GM20431 (cell line): ENCODE results near the gene VPS13D.
"Not testable (repeated sequence)": the region's sequence is repeated elsewhere in the genome, so short reads cannot be mapped to it uniquely, and the experiment has no call there.

ENCODE experiments used
- in situ Hi-C: fragments of 300-500 bp; cut with MseI, MboI; formaldehyde crosslinking; loops from one replicate; pipeline ENCODE4 v1.15.0; 2020; ENCODE audit warnings: low sequenced_read_pairs; ENCODE audit not compliant: unreplicated experiment

Gene VPS13D

DNA sequence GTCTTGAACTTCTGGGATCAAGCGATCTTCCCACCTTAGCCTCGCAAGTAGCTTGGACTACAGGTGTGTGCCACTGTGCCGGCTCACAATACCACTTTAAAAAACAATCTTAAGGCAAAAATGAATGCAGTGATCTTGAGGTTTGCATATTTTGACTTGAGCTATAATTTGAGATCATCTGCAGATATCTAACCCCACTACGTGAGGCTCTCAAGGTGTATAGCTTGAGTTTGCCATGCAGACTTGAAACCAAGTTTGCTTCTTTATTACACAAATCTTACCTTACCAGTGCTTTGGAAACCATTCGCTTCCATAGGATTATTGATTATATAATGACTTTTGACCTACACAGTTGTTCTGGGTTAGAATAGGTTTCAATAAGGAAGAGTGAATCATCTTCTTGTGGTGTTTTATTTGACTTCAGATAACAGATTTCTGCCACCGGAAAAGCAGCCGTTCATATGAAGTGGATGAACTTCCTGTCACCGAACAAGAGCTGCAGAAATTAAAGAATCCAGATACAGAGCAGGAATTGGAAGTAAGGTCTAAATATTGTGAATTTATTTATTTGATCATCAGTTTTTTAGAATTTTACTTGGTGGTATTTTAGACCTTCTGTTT lies 155.1 kb downstream of the VPS13D start:
- in situ Hi-C loops, result no loop called here

DNA sequence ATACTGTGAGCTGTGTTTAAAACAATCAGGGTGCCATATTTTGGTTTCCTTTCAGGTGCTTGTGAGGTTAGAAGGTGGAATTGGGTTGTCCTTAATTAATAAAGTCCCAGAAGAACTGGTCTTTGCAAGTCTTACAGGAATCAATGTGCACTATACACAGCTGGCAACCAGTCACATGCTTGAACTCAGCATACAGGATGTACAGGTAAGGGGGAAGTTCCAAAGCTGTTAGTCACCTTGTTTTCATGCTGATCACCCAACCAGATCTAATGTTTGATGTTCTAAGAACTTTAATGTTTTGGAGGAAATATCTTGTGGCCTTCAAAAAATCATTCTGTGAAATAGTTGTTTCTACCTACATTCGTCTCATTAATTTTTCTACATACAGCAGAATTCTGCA lies 156.3 kb downstream of the VPS13D start:
- in situ Hi-C loops, result no loop called here

DNA sequence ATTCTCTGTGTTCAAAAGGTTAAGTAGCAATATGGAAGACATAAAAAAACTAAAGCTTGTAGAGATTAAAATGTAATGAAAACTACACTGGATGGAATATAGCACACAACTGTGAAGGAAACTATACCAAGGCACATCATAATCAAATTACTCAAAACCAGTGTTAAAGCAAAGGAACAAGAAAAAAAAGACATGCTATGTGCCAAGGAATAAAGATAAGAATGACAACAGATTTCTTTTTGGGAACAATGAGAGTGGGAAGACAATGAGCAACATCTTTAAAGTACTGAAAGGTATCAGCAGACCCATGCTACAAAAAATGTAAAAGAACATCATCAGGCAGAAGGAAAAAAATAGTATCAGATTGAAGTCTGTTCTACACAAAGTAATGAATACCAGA lies 157.8 kb downstream of the VPS13D start:
- in situ Hi-C loops, result no loop called here

DNA sequence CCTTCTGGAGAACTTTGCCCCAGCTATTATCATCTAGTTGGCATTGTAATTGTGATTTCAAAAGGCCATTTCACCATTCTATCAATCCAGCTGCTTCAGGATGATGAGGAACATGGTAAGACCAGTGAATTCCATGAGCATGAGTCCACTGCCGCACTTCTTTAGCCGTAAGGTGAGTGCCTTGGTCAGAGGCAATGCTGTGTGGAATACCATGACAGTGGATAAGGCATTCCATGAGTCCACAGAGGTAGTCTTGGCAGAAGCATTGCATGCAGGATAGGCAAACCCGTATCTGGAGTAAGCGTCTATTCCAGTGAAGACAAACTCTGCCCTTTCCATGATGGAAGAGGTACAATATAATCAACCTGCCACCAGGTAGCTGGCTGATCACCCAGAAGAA lies 160.5 kb downstream of the VPS13D start:
- in situ Hi-C loops, result not testable (repeated sequence)

DNA sequence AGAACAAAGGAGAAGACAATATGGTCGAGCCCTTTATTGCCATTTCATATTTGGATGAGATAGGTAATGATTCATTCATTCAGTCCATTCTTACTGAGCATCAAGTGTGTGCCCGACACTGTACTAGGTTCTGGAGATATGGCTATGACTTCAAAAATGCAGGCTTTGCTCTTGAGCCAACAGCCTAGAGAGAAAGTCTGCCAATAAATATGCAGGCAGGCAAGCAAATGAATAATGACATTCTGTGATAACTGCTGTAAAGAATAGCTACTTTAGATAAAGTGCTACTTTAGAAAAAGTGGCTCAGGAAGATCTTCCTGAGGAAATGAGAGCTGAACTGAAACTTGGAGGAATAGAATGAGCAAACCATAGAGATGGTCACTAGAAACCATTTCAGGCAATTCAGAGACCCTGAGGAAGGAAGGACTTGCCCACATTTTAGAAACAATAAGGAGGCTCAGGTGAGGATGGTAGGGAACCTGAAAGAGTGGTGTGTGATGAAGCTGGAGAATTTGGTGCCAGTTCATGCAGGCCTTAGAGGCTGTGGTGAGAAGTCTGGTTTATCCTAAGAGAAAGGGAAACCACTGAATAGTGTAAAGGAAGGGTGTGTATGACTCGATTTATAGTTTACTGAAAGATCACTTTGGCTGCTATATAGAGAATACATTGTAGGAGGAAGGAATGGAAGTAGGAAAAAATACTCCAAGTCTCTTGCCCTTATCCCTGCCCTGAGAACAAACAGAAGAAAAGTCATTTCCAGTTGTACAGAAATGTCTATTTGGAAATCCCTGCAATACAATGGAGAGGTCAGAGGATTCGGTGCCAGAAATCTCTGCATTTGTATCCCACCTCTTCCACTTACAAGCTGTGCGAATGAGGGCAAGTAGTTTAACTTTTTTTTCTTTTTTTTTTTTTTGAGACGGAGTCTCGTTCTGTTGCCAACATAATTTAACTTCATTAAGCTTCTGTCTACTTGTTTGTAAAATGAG lies 167.9 kb downstream of the VPS13D start:
- in situ Hi-C loops, result no loop called here

DNA sequence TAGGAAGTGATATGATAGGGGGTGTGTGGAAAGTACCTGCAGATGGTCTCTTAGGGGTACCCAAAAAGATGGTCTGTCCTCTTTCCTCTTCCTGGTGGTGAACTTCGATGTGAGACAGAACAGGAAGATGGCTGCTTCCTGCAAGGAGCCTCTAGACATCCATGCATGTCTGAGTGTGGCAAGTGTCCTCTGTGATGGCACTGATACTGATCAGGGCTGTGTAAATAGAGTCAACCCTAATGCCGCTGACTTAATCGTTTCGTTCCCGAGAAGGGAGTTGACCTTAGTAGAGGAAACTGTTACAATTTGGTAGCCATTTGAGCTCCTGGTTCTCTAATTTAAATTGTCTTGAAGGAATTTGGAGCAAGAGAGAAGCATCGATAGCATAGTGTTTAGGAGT lies 168.6 kb downstream of the VPS13D start:
- in situ Hi-C loops, result no loop called here

DNA sequence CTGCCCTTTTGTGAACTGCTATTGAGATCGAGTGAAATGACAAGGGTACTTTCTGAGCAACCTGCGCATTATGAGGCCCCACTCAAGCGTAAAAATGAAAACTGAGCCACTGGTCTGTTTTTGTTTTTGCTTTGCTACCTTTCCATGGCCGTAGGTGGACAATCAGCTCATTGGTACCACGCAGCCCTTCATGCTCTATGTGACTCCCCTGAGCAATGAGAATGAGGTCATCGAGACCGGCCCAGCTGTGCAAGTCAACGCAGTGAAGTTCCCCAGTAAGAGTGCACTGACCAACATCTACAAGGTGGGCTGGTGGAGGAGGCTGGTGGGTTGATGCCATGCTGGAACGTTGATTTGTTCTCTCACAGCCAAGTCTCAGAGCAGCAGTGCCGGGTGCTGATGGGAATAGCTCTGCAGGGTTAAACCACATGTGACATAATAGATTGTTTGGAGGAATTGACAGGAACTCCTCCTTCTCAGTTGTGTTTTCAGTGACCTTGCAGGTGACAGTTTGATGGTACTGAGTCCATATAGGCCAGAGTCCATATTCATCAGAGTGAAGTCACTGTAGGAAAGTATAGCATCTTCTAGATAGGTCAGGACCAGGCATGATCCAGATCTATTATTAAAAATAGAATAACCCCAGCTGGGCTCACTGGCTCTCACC lies 170.3 kb downstream of the VPS13D start:
- in situ Hi-C loops, result no loop called here

DNA sequence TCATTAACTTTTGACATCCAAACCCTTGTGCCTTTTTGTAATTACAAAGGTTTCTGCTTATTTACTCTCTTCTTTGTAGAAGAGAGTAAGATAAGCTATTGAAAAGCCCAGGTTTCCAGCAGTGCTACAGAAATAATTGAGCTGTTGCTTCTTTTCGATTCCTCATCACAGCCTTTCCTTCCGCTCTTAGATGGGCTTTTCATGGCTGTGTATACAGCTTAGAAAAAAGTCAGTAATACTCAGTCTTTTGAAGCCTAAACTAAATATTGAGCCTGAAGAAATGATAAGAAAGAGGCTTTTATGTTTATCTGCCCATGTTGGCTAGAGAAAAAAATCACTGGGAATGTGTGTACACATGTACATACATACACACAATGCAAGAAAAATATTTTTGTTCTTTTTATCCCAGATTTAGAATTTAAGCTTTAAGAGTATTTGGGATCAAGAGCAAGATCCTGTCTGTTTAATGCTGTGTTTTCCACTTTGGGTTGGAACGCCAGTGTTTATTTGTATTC lies 172.4 kb downstream of the VPS13D start:
- in situ Hi-C loops, result no loop called here

DNA sequence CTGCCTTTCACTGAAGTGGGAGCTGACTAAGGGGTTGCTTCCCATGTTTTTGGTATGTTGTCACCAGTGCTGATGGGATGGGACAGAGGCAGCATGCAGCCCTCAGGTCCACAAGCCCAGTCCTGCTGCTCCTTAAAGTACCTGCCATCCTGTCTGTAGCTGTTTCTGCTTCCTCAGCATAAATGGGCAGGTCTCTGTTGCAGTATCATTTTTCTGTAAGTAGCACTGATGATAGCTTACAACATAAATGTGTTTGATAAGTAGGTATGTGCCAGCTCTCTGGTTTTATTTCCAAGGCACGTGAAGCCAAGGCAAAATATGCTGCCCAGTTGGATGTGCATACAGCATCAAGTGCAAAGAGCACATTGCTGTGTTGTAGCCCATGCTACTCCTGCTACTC lies 173.0 kb downstream of the VPS13D start:
- in situ Hi-C loops, result no loop called here

DNA sequence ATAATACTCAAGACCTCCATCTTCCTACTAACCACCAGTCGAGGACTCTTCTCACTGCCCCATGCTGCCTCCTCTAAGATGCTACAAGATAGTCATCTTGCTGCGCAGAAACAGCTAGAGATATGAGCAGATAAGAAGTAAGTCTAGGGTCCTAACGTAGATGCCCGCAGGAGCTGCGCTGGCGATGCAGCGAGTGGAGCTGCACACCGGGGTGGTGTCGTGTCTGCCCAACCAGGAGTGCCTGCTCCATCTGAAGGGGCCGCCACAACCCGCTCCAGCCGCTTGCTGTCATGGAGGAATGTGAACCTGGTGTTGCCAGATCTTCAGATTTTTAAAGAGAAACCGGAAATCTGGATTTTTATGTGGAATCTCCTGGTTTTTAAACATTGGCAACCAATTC lies 175.1 kb downstream of the VPS13D start:
- in situ Hi-C loops, result no loop called here

DNA sequence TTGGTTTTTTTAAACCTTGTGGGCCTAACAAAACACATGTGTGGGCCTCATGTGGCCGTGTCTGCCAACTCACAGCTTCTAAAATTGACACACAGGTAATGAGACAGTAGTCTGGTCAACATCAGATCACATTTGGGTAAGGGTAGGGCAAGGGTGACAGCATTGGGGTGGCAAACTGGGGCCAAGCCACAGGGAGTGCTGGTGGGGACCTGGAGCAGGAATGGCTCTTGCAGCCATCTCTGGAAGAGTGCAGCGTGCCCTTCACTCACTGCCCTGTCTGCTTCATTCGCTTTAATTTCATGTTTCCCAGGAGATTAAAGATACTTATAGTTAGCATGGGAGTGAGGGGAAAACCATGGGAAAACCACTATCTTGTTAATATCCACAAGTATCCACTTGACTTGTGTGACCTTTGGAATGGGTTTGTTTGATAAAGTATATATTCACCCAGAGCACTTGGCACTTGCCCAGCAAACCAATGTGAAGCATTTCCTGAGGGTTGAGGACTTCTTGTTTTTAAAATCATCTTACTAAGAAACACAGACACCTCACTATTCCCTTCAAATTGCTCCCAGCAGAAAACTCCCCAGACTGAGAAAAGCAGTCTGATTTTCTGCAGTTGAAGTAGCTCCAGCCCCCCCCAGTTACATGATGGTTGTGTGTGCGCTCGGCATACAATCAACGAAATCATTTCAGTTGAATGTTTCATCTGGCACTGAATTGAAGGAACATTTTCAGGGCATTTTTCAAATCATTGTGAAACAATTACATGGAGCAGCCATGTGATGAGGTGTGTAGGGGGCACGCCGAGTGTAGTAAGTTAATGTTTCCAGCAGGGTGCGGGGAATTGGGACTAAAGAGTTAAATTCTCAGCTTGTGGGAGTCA lies 175.7 kb downstream of the VPS13D start:
- in situ Hi-C loops, result no loop called here

DNA sequence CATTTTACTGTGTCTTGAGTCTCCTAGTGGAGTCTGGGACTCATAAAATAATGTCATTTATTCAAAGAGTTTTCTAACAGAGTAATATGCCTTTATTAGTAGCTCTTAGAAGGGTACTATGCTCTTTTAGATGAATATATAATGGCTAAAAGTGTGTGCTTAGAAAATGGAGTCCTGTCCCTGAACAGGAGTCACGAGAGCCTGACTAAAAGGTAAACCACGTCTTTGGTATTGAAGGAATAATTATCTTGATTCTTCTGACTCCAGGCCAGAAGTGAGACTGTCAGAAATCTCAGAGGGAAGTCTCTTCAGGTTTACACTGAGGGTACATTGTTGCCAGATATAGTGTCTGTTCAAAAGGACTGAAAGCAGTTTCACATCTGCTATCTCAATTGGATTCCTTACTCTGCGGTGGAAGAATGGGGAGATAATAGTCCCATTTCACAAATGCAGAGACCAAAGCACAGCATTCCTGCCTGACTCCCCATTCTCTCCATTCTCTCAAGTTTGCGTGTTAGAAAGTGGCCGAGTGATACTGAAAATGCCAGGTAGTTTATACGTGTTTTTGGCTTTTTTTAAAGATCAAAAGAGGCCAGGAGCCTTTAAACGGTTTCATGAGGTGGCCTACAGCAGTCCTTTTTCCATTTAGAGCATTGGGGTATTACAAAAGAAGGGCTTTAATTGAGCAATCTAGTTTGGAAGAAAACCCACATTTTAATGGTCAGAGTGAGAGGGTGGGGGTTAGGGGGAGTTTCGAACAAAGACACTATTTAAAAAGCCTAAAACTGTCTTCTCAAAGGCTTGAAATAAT lies 176.6 kb downstream of the VPS13D start:
- in situ Hi-C loops, result no loop called here

DNA sequence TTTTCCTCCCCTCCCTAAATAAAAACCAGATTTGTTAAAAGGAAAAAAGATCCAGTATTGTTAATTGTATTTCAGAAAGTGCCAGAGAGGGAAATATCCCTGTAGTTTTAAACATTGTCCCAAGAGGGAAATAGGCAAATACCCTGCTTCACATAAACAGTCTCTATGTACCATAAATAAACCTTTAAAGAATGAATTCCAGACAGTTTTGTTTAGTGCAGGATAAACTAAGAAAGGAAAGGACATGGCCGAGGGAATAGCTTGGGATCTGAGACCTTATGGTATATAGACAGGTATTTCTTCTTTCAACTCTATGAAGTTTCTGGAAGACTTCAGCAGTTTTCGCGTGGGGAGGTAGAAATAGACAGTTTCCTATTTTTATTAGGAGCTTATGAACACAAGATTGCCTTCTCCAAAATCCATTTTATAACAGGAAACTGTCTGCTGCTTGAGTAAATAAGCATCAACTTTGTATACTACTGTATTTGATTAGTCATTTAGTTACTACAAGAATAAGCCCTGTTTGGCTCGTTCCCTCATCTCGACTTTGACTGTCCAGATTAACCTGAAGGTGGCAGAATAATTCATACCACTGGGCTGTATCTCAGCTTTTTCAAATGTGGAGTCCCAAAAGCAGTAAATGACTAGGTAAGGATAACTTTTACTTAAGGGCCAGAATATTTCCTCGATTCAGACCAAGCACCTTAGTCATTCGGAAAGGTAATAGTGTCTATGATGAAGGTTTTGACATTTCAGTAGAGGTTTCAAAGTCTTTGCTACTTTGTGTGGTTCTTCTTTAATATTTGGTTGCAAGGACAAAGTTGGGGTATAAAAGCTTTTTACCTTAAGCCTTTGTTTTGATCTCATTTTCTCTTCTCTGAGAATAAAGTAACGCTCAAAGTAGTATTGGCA lies 177.5 kb downstream of the VPS13D start:
- in situ Hi-C loops, result no loop called here

DNA sequence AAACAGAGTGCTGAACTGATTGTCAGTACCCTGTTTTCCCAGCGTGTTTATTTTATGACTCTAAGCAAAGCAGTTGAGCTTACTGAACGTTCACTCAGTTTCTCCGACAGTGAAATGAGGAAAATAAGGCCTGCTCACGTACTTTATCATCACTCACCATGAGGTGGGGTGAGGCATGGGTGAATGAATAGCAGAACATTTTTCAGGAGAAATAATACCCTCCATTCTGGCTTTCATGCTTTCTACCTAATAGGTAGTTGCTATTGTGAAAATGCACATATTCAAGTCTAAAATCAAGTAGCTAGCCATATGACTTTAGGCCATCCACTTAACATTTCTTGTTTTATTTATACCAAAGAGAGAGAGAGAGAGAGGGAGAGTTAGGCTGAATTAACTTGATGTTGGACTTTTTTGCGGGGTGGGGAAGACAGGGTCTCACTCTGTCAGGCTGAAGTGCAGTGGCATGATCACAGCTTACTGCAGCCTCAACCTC lies 178.2 kb downstream of the VPS13D start:
- in situ Hi-C loops, result no loop called here

DNA sequence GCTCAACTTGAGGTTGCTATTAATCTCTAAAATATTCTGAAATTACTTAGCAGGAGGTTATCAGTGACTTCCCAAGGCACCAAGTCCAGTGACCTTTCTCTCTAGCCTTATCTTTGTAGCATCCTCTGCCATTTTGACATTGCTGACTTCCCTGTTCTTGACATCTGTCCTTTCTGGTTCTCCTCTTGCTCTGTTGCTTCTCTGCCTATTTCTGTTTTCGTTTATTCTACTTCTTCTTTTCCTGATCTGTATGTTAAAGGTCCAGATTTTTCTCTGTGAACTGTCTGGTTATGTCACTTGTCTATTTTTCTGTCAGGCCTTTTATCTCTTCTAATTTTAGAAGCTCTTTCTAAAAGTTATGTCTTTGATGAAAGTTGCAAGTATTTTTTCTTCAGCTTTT lies 178.8 kb downstream of the VPS13D start:
- in situ Hi-C loops, result no loop called here

DNA sequence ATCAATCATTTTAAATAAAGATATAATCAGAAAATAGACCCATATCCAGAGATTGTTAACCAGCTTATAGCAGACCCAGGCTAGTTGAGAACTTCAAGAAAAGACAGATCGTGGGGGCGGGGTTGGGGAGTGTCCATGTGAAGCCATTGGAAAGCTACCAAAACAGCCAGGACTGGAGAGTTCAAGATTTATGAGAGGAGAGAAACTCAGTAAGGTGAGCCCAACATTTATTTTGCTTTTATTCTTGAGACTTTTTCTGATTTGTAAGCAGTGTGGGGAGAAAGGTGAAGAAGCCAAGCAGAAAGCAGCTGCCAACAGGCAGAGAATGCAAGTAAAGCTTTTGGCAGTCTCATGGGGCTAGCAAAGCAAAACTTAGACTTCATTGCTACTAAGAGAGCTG lies 179.9 kb downstream of the VPS13D start:
- in situ Hi-C loops, result no loop called here

DNA sequence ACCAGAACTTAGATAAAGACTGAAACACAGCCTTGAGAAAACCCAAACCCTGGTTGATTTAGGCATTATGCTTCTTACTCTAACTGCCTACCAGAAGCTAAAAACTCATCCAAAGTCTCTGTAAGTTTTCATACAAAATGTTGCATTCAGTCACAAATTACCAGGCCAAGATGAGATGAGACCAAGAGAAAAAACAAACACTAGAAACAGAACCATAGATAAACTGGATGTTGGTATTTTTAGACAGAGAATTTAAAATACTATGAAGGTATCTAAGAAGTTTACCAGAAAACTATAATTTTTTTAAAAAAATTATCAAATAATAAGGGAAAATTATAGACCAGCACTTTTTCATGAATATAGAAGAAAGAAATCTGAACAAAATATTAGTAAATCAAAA lies 180.5 kb downstream of the VPS13D start:
- in situ Hi-C loops, result no loop called here

DNA sequence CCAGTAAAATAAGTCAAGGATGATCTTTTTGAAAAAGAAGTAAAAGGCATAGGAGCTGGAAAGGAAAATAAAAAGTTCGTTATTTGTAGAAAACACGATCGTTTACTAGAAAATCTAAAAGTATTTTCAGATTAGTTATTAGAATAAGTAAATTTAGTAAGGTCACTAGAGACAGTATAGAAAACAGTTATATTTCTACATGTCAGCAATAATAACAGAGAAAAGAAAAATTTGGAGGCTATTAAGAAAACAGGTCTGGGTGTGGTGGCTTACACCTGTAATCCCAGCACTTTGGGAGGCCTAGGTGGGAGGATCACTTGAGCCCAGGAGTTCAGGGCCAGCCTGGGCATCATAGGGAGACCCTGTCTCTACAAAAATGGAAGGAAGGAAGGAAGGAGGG lies 181.3 kb downstream of the VPS13D start:
- in situ Hi-C loops, result no loop called here
